ENCODE measurements around the gene IMMP2L. TPM values are rescaled to one million over a fixed set of nuclear protein-coding genes. Genes with fewer than 3 reads are reported as not detected.

IMMP2L gene
- total RNA-seq, 1 donor from 2014 or later: 29.7 TPM

DNA sequence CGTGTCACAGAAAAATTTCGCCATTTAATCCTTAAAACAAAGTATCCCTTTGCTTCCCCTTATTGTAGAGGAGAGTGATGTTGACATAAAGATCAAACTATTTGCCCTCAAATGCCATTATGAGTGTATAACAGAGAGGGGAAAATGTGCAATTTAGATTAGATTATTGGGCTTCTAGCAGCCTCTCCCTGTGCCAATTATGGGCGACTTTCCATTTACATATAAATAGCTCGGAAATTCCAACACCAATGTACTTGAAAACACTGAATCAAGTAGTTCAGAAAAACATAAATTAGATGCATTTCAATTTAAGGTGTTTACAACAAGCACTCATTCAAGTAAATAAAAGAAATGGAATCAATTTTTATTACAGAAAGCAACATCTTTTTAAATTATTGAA lies 535.9 kb downstream of the IMMP2L start:
- H3K27ac Mint-ChIP-seq: no peak overlapping the region
- H3K9me3 Mint-ChIP-seq (ENCODE audit: low read depth): peaks cover 3% of the 10 kb centered on the region
- no peak for DNase-seq (ENCODE audit: low spot score, unreplicated experiment)
- H3K4me3 Mint-ChIP-seq (ENCODE audit: low read depth): no peak overlapping the region
- peaks cover 3% of the 10 kb centered on the region for H3K36me3 Mint-ChIP-seq (ENCODE audit: insufficient read depth)
- H3K4me1 Mint-ChIP-seq (ENCODE audit: low read depth): peaks cover 16% of the 10 kb centered on the region
- no peak for TF ChIP-seq CTCF (IDR thresholded peaks at IDR 0.05; ENCODE audit: unreplicated experiment)
- no peaks in the 10 kb centered on the region for H3K27me3 Mint-ChIP-seq

DNA sequence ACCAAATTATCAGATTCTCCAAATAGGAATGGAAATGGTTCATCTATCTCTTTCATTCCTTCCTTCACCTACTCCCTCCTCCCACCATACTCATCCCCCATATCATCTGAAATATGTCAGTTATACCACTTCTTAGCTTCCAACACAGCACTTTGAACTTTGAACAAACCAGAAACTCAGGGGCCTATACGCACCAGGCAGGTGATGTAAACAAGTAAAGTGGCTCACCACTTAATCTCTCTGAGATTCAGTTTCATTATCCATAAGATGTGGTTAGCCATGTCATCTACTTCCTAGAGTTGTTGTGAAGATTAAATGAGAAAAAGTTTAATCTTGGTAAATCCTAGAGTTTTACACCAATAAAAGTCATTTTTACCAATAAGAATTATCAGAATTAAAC lies 537.3 kb downstream of the IMMP2L start:
- H3K27me3 Mint-ChIP-seq: no peaks in the 10 kb centered on the region
- H3K4me1 Mint-ChIP-seq (ENCODE audit: low read depth): peaks cover 16% of the 10 kb centered on the region
- TF ChIP-seq CTCF (IDR thresholded peaks at IDR 0.05; ENCODE audit: unreplicated experiment): no peak
- peaks cover 6% of the 10 kb centered on the region for H3K9me3 Mint-ChIP-seq (ENCODE audit: low read depth)
- peaks cover 6% of the 10 kb centered on the region for H3K36me3 Mint-ChIP-seq (ENCODE audit: insufficient read depth)
- no peak overlapping the region for H3K27ac Mint-ChIP-seq
- H3K4me3 Mint-ChIP-seq (ENCODE audit: low read depth): no peak overlapping the region
- DNase-seq (ENCODE audit: low spot score, unreplicated experiment): no peak

GRCh38 chr7:111018960-111019736 lies 543.1 kb downstream of the IMMP2L start:
- Mint-ChIP-seq H3K27ac (no peak overlapping the region), H3K4me1 (ENCODE audit: low read depth) (peaks cover 7% of the 10 kb centered on the region), H3K9me3 (ENCODE audit: low read depth) (peaks cover 6% of the 10 kb centered on the region), H3K27me3 (no peaks in the 10 kb centered on the region), H3K4me3 (ENCODE audit: low read depth) (no peak overlapping the region), H3K36me3 (ENCODE audit: insufficient read depth) (peaks cover 6% of the 10 kb centered on the region)
- no peak for DNase-seq (ENCODE audit: low spot score, unreplicated experiment)
- no peak for TF ChIP-seq CTCF (IDR thresholded peaks at IDR 0.05; ENCODE audit: unreplicated experiment)

DNA sequence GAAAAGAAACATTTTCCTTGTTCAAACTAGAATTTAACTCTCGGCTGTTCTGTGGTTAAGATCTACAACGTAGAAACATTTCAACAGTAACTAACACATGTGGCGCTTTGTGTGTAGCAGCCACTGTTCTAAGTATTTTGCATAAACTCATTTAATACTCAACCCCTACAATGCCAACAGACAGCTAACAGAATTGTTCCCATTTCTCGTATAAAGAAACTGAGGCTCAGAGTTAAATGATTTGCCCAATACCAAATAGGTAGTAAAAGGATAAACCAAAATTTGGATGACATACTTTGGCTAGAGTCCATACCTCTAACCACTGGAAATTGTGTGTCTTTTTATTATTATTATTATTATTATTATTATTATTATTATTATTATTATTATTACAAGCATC lies 543.8 kb downstream of the IMMP2L start:
- peaks cover 6% of the 10 kb centered on the region for H3K36me3 Mint-ChIP-seq (ENCODE audit: insufficient read depth)
- peaks cover 7% of the 10 kb centered on the region for H3K4me1 Mint-ChIP-seq (ENCODE audit: low read depth)
- H3K4me3 Mint-ChIP-seq (ENCODE audit: low read depth): no peak overlapping the region
- peaks cover 6% of the 10 kb centered on the region for H3K9me3 Mint-ChIP-seq (ENCODE audit: low read depth)
- H3K27ac Mint-ChIP-seq: no peak overlapping the region
- no peaks in the 10 kb centered on the region for H3K27me3 Mint-ChIP-seq
- no peak for DNase-seq (ENCODE audit: low spot score, unreplicated experiment)
- TF ChIP-seq CTCF (IDR thresholded peaks at IDR 0.05; ENCODE audit: unreplicated experiment): no peak

GRCh38 chr7:111014079-111014478 lies 548.2 kb downstream of the IMMP2L start:
- TF ChIP-seq CTCF (IDR thresholded peaks at IDR 0.05; ENCODE audit: unreplicated experiment): no peak
- Mint-ChIP-seq H3K27me3 (no peaks in the 10 kb centered on the region), H3K4me3 (ENCODE audit: low read depth) (no peak overlapping the region), H3K9me3 (ENCODE audit: low read depth) (no peaks in the 10 kb centered on the region), H3K4me1 (ENCODE audit: low read depth) (peaks cover 4% of the 10 kb centered on the region), H3K36me3 (ENCODE audit: insufficient read depth) (no peaks in the 10 kb centered on the region), H3K27ac (no peak overlapping the region)
- no peak for DNase-seq (ENCODE audit: low spot score, unreplicated experiment)

All from progenitor cell of endocrine pancreas (in vitro differentiated cells).